Omental fat pad (tissue), 4 donors: ENCODE results near the gene SIK2. TPM values are rescaled to one million over a fixed set of nuclear protein-coding genes. Genes with fewer than 3 reads are reported as not detected.

ENCODE experiments used
- ATAC-seq: fragments of 150-250 bp; one replicate; pipeline ENCODE4 v1.9.1; 2016; ENCODE audit warnings: mild to moderate bottlenecking, moderate library complexity; ENCODE audit not compliant: low FRiP score
- DNase-seq: peaks from one replicate; pipeline ENCODE4 v3.0.0-alpha.2; 2019; ENCODE audit warnings: low spot score
- CTCF ChIP-seq, 3 donors: fragments of 450-650 bp; IDR thresholded peaks; one replicate each; pipeline ENCODE4 v1.5.1; 2016 to 2017; ENCODE audit warnings: antibody characterized with exemption in 3 of 3, mild to moderate bottlenecking in 3 of 3, moderate library complexity in 2 of 3
- total RNA-seq, 4 donors: library from RNA; depleted of rRNA; stranded (reverse); fragments of >200 nt; gene quantifications; one replicate each; pipeline ENCODE4 v1.1.0, GENCODE V29; 2016

The SIK2 gene
- total RNA-seq, 4 donors from 2014 or later: 27.3 to 111 (median 73.6) TPM

GRCh38 chr11:111577821-111578220 lies 24.4 kb upstream of the SIK2 start:
- DNase-seq (no peak), ATAC-seq (no peak)
- no peak for TF ChIP-seq CTCF (IDR thresholded peaks at IDR 0.05)

- DNase-seq (no peak), ATAC-seq (no peak)
- TF ChIP-seq CTCF (IDR thresholded peaks at IDR 0.05): no peak
Measured at GRCh38 chr11:111581341-111581740, 20.9 kb upstream of the SIK2 start.

- no peak for ATAC-seq
- TF ChIP-seq CTCF (IDR thresholded peaks at IDR 0.05): no peak
- no peak for DNase-seq
Measured at GRCh38 chr11:111582163-111582562, 20.1 kb upstream of the SIK2 start.

- ATAC-seq: no peak
- no peak for TF ChIP-seq CTCF (IDR thresholded peaks at IDR 0.05)
- DNase-seq: no peak
Measured at GRCh38 chr11:111582881-111583280, 19.4 kb upstream of the SIK2 start.

GRCh38 chr11:111585371-111585770 lies 16.9 kb upstream of the SIK2 start:
- DNase-seq (no peak), ATAC-seq (no peak)
- no peak for TF ChIP-seq CTCF (IDR thresholded peaks at IDR 0.05)

- ATAC-seq (no peak), DNase-seq (no peak)
- no peak for TF ChIP-seq CTCF (IDR thresholded peaks at IDR 0.05)
Measured at GRCh38 chr11:111586388-111586831, 15.8 kb upstream of the SIK2 start.

GRCh38 chr11:111589114-111589513 lies 13.1 kb upstream of the SIK2 start:
- ATAC-seq (no peak), DNase-seq (no peak)
- no peak for TF ChIP-seq CTCF (IDR thresholded peaks at IDR 0.05)
